Tibial artery (tissue), 4 donors: ENCODE measurements around the gene STARD3.
A peak's percentile ranks its signal among the peaks of the same experiment; 100 is the strongest.

Experiments
- DNase-seq, 2 donors: peaks; one replicate each; pipeline ENCODE4 v3.0.0-alpha.2; 2019
- H3K27ac ChIP-seq, 2 donors: fragments of 200-600 bp; sonication (generic) in 1 of 2; 1 replicate in 1 of 2; 2 replicates in 1 of 2; pipeline ENCODE4 v1.5.1; 2018 to 2019; ENCODE audit warnings: mild to moderate bottlenecking in 1 of 2
- H3K27me3 ChIP-seq, 2 donors: fragments of 200-600 bp; sonication (generic) in 1 of 2; one replicate each; pipeline versions ENCODE4 v1.5.1 to v1.6.0; 2016 to 2019
- H3K36me3 ChIP-seq, 3 donors: fragments of 200-600 bp; sonication (generic) in 2 of 3; one replicate each; pipeline ENCODE4 v1.5.1; 2016 to 2019; ENCODE audit warnings: mild to moderate bottlenecking in 2 of 3
- H3K4me1 ChIP-seq, 4 donors: fragments of 200-600 bp; sonication (generic) in 2 of 4; 1 replicate in 3 of 4; 2 replicates in 1 of 4; pipeline ENCODE4 v1.5.1; 2016 to 2019
- H3K4me3 ChIP-seq, 2 donors: fragments of 200-600 bp; sonication (generic) in 1 of 2; 1 replicate in 1 of 2; 2 replicates in 1 of 2; pipeline ENCODE4 v1.5.1; 2018 to 2019; ENCODE audit warnings: mild to moderate bottlenecking in 2 of 2
- H3K9me3 ChIP-seq, 3 donors: fragments of 200-600 bp; sonication (generic) in 1 of 3; one replicate each; pipeline ENCODE4 v1.5.1; 2016 to 2019
- CTCF ChIP-seq, 2 experiments: fragments of 200-600 bp in 1 of 2; fragments of 450-650 bp in 1 of 2; IDR thresholded peaks; one replicate each; pipeline ENCODE4 v1.5.1; 2017 to 2019; ENCODE audit warnings: antibody characterized with exemption in 2 of 2, mild to moderate bottlenecking in 1 of 2, moderate library complexity in 1 of 2
- intact Hi-C: fragments of 100-400 bp; cut with DNase I; formaldehyde crosslinking; loops from one replicate; pipeline ENCODE4 v1.15.0; 2023; ENCODE audit warnings: low total_unique reads

STARD3 gene

GRCh38 chr17:39662551-39663339 lies 25.8 kb downstream of the STARD3 start:
- DNase-seq: peak in 1 of 2 donors; percentile 69
- H3K4me3 ChIP-seq: no peak overlapping the region
- H3K27ac ChIP-seq: peak overlapping the region; percentile 68 to 81
- H3K36me3 ChIP-seq: peaks cover 5 to 53% (median 36%) of the 10 kb centered on the region in 3 donors
- no peaks in the 10 kb centered on the region for H3K9me3 ChIP-seq
- intact Hi-C loops: no loop called here
- peaks cover 4 to 66% (median 53%) of the 10 kb centered on the region in 4 donors for H3K4me1 ChIP-seq
- TF ChIP-seq CTCF (IDR thresholded peaks at IDR 0.05): no peak
- H3K27me3 ChIP-seq: no peaks in the 10 kb centered on the region

- Histone ChIP-seq H3K36me3 (peaks cover 5 to 48% (median 36%) of the 10 kb centered on the region in 3 donors), H3K27me3 (no peaks in the 10 kb centered on the region), H3K9me3 (no peaks in the 10 kb centered on the region), H3K27ac (peak overlapping the region; percentile 68 to 81), H3K4me1 (peaks cover 7 to 72% (median 59%) of the 10 kb centered on the region in 4 donors), H3K4me3 (no peak overlapping the region)
- intact Hi-C loops: no loop called here
- no peak for DNase-seq
- no peak for TF ChIP-seq CTCF (IDR thresholded peaks at IDR 0.05)
Measured at GRCh38 chr17:39663340-39663687, 26.4 kb downstream of the STARD3 start.

GRCh38 chr17:39663688-39664580 lies 27.0 kb downstream of the STARD3 start:
- H3K4me1 ChIP-seq: peaks cover 7 to 78% (median 63%) of the 10 kb centered on the region in 4 donors
- H3K36me3 ChIP-seq: peaks cover 5 to 41% (median 33%) of the 10 kb centered on the region in 3 donors
- no peaks in the 10 kb centered on the region for H3K27me3 ChIP-seq
- H3K9me3 ChIP-seq: no peaks in the 10 kb centered on the region
- TF ChIP-seq CTCF (IDR thresholded peaks at IDR 0.05): no peak
- DNase-seq: peak in 1 of 2 donors; percentile 70
- H3K4me3 ChIP-seq: no peak overlapping the region
- H3K27ac ChIP-seq: peak overlapping the region; percentile 68 to 81
- intact Hi-C loops: no loop called here

- H3K4me3 ChIP-seq: no peak within 1 kb of the TSS
- TF ChIP-seq CTCF (IDR thresholded peaks at IDR 0.05): no peak
- H3K36me3 ChIP-seq: peaks cover 5 to 32% (median 25%) of the 10 kb centered on the region in 3 donors
- H3K27me3 ChIP-seq: no peaks in the 10 kb centered on the region
- peak within 1 kb of the TSS; percentile 68 to 81 for H3K27ac ChIP-seq
- H3K9me3 ChIP-seq: no peaks in the 10 kb centered on the region
- DNase-seq: no peak
- peaks cover 7 to 78% (median 63%) of the 10 kb centered on the region in 4 donors for H3K4me1 ChIP-seq
- intact Hi-C loops: no loop called here
Measured at GRCh38 chr17:39664581-39665561, 27.9 kb downstream of the STARD3 start, which contains the start of gene TCAP. Gene TCAP (plus strand): TSS chr17:39665349. CDS start chr17:39665360, 11 bp downstream.
